HepG2 (cell line): Measurements from ENCODE around the gene TBC1D22A. TPM values are rescaled to one million over a fixed set of nuclear protein-coding genes. Genes with fewer than 3 reads are reported as not detected.
A peak's percentile ranks its signal among the peaks of the same experiment; 100 is the strongest.

Experiments
- ATRX ChIP-seq: sonication (generic); formaldehyde crosslinking; IDR thresholded peaks from 2 replicates; pipeline ENCODE4 v1.4.0; 2020; ENCODE audit warnings: missing genetic modification reagents, borderline replicate concordance
- DNMT3B ChIP-seq: conservative IDR thresholded peaks from 2 replicates; pipeline ENCODE4 v1.6.1; 2016; ENCODE audit warnings: missing biosample characterization, control low read depth
- GATA4 ChIP-seq: sonication (generic); IDR thresholded peaks from 2 replicates; pipeline ENCODE4 v1.6.1; 2016; ENCODE audit warnings: antibody characterized with exemption, low read depth, borderline replicate concordance
- HMGXB4 ChIP-seq, 2 experiments: sonication (generic) in 1 of 2; formaldehyde crosslinking in 1 of 2; IDR thresholded peaks; 2 replicates each; pipeline versions ENCODE4 v1.4.0 to v1.6.1; 2018 to 2020; ENCODE audit warnings: missing genetic modification reagents in 2 of 2, borderline replicate concordance in 1 of 2, low read depth in 1 of 2, mild to moderate bottlenecking in 1 of 2, missing biosample characterization in 1 of 2
- IRX3 ChIP-seq: sonication (generic); formaldehyde crosslinking; IDR thresholded peaks from 2 replicates; pipeline ENCODE4 v1.8.1; 2023; ENCODE audit warnings: mild to moderate bottlenecking, low read depth, missing genetic modification reagents, borderline replicate concordance
- KAT8 ChIP-seq: IDR thresholded peaks from 2 replicates; pipeline ENCODE4 v1.6.1; 2016; ENCODE audit warnings: missing genetic modification reagents, missing compliant biosample characterization
- PCBP2 ChIP-seq: fragments of 200-400 bp; formaldehyde crosslinking; optimal IDR thresholded peaks from 2 replicates; pipeline ENCODE3; 2018; ENCODE audit warnings: low read length, low read depth; ENCODE audit not compliant: poor library complexity, severe bottlenecking
- REPIN1 ChIP-seq: sonication (generic); formaldehyde crosslinking; IDR thresholded peaks from 2 replicates; pipeline ENCODE4 v1.8.0; 2022; ENCODE audit warnings: missing genetic modification reagents, low read depth, mild to moderate bottlenecking, borderline replicate concordance
- TAF15 ChIP-seq: fragments of 200-400 bp; formaldehyde crosslinking; IDR thresholded peaks from one replicate; pipeline ENCODE4 v1.6.1; 2018; ENCODE audit warnings: mild to moderate bottlenecking, low read depth, low read length; ENCODE audit not compliant: poor library complexity, severe bottlenecking
- ZBTB1 ChIP-seq: sonication (generic); formaldehyde crosslinking; IDR thresholded peaks from 2 replicates; pipeline ENCODE4 v1.4.0; 2020; ENCODE audit warnings: missing genetic modification reagents, borderline replicate concordance
- ZBTB20 ChIP-seq: sonication (generic); formaldehyde crosslinking; IDR thresholded peaks from 2 replicates; pipeline ENCODE4 v1.8.1; 2023; ENCODE audit warnings: missing genetic modification reagents, low read depth, mild to moderate bottlenecking, borderline replicate concordance
- ZBTB7B ChIP-seq: sonication (generic); formaldehyde crosslinking; IDR thresholded peaks from 2 replicates; pipeline ENCODE4 v1.4.0; 2020; ENCODE audit warnings: missing genetic modification reagents
- ZGPAT ChIP-seq: IDR thresholded peaks from 2 replicates; pipeline ENCODE4 v1.6.1; 2016; ENCODE audit warnings: mild to moderate bottlenecking
- ZNF512 ChIP-seq: sonication (generic); formaldehyde crosslinking; IDR thresholded peaks from 2 replicates; pipeline ENCODE4 v1.4.0; 2020; ENCODE audit warnings: mild to moderate bottlenecking, missing genetic modification reagents
- ZNF530 ChIP-seq: sonication (generic); formaldehyde crosslinking; IDR thresholded peaks from 2 replicates; pipeline ENCODE4 v1.5.0; 2020; ENCODE audit warnings: low read depth, mild to moderate bottlenecking, missing genetic modification reagents
- ZNF564 ChIP-seq: sonication (generic); formaldehyde crosslinking; IDR thresholded peaks from 2 replicates; pipeline ENCODE4 v1.8.1; 2023; ENCODE audit warnings: mild to moderate bottlenecking, missing genetic modification reagents
- ZNF577 ChIP-seq: sonication (generic); formaldehyde crosslinking; IDR thresholded peaks from 2 replicates; pipeline ENCODE4 v1.4.0; 2020; ENCODE audit warnings: mild to moderate bottlenecking, low read depth, missing genetic modification reagents, borderline replicate concordance
- ZNF740 ChIP-seq: sonication (generic); formaldehyde crosslinking; IDR thresholded peaks from 2 replicates; pipeline ENCODE4 v1.4.0; 2020; ENCODE audit warnings: missing genetic modification reagents
- ZNF780A ChIP-seq: sonication (generic); formaldehyde crosslinking; IDR thresholded peaks from 2 replicates; pipeline ENCODE4 v1.8.0; 2022; ENCODE audit warnings: mild to moderate bottlenecking, missing genetic modification reagents, moderate library complexity
- ZNF879 ChIP-seq: sonication (generic); formaldehyde crosslinking; IDR thresholded peaks from 2 replicates; pipeline ENCODE4 v1.8.1; 2023; ENCODE audit warnings: missing genetic modification reagents
- polyA plus RNA-seq, 8 experiments: library from polyadenylated mRNA; depleted of rRNA in 3 of 8; stranded (reverse) in 7 of 8; unstranded in 1 of 8; fragments of >200 nt; fragmentation: Illumina TruSeq in 4 of 8; extraction: Trizol in 4 of 8; gene quantifications; 2 replicates each; pipeline versions ENCODE4 v1.2.1 to v1.2.3, GENCODE V29; 2011 to 2016; ENCODE audit warnings: low read depth in 4 of 8, missing spikeins in 1 of 8, mixed read lengths in 1 of 8; ENCODE audit not compliant: insufficient read depth in 1 of 8
- total RNA-seq, 5 experiments: library from RNA; depleted of rRNA; stranded (reverse); fragments of >200 nt; fragmentation: Illumina TruSeq; extraction: Trizol; gene quantifications; 2 replicates each; pipeline ENCODE4 v1.2.3, GENCODE V29; 2016; ENCODE audit warnings: low read depth in 1 of 5
- TF ChIP-seq, protein P1 (sequence below): IDR thresholded peaks from 2 replicates; pipeline ENCODE4 v1.6.1; 2012; ENCODE audit warnings: low read depth, low read length, improper control_type of control experiment

The TBC1D22A gene
- total and polyA plus RNA-seq, 2 of the 13 experiments (the other 11 are each of a cell fraction or from before 2014, with no cell fraction given) = 17.3 to 18.0 TPM

GRCh38 chr22:46935506-46936377 lies 173.3 kb downstream of the TBC1D22A start (continued):
- no peak for TF ChIP-seq ZNF512 (CRISPR knock-in tag)
- TF ChIP-seq ZNF577 = no peak
- TF ChIP-seq GATA4 = no peak
- TF ChIP-seq ZNF740 (CRISPR knock-in tag) = no peak; the same call in 1 of the 2 replicates
- TF ChIP-seq, protein P1, sequence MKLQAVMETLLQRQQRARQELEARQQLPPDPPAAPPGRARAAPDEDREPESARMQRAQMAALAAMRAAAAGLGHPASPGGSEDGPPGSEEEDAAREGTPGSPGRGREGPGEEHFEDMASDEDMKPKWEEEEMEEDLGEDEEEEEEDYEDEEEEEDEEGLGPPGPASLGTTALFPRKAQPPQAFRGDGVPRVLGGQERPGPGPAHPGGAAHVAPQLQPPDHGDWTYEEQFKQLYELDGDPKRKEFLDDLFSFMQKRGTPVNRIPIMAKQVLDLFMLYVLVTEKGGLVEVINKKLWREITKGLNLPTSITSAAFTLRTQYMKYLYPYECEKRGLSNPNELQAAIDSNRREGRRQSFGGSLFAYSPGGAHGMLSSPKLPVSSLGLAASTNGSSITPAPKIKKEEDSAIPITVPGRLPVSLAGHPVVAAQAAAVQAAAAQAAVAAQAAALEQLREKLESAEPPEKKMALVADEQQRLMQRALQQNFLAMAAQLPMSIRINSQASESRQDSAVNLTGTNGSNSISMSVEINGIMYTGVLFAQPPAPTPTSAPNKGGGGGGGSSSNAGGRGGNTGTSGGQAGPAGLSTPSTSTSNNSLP = peak; percentile 85
- no peak for TF ChIP-seq TAF15
- peak in 1 of 2 experiments; percentile 25; a peak in 1 of 4 replicates for TF ChIP-seq HMGXB4 (CRISPR knock-in tag; IDR thresholded peaks at IDR 0.05; ENCODE audit: borderline replicate concordance in 1 of 2, low read depth in 1 of 2)
- no peak for TF ChIP-seq PCBP2
- TF ChIP-seq IRX3 (CRISPR knock-in tag) = no peak; the same call in 1 of the 2 replicates
- TF ChIP-seq ZBTB20 = peak; percentile 20; the same call in 1 of the 2 replicates
- TF ChIP-seq ATRX (CRISPR knock-in tag) = no peak
- TF ChIP-seq ZNF780A (CRISPR knock-in tag) = no peak
- TF ChIP-seq ZNF564 (CRISPR knock-in tag) = no peak; the same call in none of the 2 replicates
- TF ChIP-seq ZNF879 = no peak
- peak; percentile 66; the same call in 1 of the 2 replicates for TF ChIP-seq ZBTB7B (CRISPR knock-in tag)
- TF ChIP-seq REPIN1 (CRISPR knock-in tag) = peak; percentile 35; the same call in 1 of the 2 replicates
- TF ChIP-seq ZGPAT (CRISPR knock-in tag) = peak; percentile 85
- TF ChIP-seq ZNF530 = no peak
- TF ChIP-seq ZBTB1 = no peak
- TF ChIP-seq KAT8 (CRISPR knock-in tag) = peak; percentile 66
- 0 out of 2 replicates have a peak, but pooled peaks have one; percentile 23 for TF ChIP-seq DNMT3B
